Stimulated activated CD4-positive, alpha-beta T cell treated with anti-CD3 and anti-CD28 coated beads, Interleukin-4, amount 100 ng/mL, for 48 hours (primary cell): ENCODE results near the gene FAM107A.

Source experiments
- DNase-seq, 2 donors: peaks; one replicate each; pipeline ENCODE4 v3.0.0-alpha.2; 2020; ENCODE audit warnings: low read depth in 2 of 2

FAM107A gene, protein sequence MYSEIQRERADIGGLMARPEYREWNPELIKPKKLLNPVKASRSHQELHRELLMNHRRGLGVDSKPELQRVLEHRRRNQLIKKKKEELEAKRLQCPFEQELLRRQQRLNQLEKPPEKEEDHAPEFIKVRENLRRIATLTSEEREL

DNA sequence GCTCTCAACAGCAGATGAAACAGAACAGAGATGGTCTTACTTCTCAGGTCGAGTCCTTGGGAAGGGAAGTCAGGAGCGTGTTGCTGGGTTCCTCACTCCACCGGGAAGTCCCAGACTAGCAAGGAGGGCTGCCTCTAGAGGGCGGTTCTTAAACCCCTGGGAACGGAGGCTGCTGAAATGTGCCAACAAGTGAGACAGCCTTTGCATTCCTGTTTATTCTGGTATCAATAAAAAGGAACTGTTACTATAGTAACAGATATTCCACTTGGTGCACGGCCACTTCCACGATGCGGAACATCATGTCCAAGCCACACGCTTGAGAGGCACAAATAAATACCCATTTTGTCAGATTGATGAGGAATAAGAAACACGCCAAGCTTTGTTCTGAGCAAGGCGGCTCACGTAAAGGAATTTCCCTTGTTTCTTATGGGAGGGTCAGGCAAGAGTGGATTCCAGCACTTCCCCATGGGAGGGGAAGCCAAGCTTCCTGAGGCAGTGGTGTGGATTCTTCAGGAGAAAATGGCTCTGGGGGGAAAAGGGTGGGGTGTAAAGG is at the start of gene FAM107A:
Gene FAM107A, minus strand, starts transcription at position 123 of the 553 bp plus-strand sequence. CDS start 7,531 bp downstream, outside the sequence.
- no peak for DNase-seq

DNA sequence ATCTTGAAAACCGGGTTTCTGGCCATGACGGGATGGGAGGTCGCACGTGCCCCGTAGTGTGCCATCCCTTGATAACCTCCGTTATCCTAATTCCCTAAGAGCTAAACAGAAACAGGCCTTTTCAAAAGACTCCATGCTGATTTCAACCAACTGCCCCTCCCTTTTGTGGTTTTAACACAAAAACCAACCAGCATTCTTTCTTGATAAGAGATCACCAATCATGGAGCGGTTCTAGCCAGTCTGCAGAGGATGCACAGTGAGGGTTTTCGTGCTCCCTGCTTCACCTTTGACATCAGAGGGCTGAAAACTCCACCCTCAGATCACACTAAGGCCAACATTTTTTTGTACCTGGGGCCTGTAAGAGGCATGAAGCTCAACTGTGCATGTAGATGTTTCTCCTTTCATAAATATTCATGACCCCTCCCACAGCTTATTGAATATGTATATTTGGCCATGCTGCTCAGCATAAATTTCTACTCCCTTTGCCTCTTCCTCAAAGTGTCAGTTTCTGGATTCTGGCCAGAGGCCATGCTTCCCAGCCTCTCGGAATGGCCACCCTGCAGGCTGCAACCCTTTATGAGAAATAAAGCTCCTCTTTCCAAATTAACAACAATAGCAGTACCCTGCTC is 48.1 kb upstream of the FAM107A start:
- no peak for DNase-seq

DNA sequence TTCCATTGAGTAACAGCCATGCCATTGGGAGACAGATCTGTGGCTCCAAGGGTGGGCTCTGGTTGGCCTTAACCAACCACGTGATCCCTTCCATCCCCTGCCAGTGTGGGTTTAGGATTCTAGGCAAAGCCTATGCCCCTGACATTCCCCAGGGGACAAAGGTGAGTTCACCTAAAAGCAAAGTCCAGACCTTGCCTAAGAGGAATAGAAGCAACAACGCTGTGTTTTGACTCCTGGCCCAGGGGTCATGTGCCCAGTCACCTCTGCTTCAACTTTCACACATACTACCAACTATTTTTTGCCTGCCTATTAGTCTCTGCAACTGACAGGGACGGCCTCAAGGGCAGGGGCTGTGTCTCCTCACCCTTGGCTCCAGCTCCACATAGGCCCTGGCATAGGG is 47.4 kb upstream of the FAM107A start:
- DNase-seq, result no peak

DNA sequence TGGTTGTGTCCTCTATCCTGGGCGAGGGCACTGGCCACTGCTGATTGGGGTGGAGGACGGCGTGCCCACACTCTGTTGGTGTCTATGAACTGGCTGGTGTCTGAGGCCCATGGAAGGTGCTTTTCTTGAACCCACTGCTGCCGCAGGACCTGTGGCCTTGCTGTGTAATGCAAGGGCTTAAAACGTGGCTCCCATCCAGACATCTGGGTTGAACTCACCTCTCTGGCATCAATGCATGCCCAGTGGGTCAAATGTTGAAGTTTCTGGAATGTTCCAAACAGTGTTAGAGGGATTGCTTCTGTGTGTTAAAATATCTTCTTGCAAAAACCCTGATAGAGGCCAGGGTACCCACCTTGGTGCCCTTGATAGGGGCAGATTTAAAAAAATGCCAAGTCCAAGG is 46.8 kb upstream of the FAM107A start:
- no peak for DNase-seq

DNA sequence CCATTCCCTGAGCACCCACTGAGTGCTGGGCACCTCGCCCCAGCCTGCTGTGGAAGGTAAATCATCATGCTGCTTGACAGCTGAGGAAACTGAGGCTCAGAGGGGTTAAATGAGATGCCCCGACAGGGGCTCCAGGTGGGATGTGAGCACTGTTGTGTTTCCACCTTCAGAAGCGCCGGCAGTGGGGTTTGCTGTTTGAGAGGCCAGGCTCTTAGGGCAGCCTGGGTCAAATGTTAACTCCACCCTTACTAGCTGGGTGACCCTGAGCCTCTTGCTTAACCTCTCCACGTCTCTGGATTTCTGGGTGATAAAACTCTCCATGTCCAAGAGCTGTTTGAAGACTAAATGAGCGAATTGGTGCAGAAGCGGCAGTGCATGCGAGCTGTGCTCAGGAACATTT is 46.3 kb upstream of the FAM107A start:
- no peak for DNase-seq

DNA sequence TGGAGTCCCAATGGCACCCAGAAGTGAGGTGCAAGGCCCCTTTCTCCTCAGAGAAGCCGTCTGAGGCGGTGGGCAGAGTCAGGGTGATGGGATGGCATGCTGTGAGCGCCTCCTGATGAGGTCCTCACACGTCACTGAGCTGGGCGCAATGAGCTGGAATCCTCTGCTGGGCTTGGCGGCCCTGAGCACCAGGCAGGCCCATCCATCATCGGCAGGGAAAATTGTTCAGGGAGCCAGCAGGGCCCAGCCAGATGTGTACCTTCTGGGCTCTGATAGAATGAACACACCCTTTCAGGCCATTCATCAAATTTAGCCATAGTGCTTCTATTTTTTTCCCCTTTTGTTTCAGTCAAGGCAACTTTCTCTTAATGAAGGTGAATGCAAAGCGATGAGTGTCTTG is 45.7 kb upstream of the FAM107A start:
- no peak for DNase-seq

DNA sequence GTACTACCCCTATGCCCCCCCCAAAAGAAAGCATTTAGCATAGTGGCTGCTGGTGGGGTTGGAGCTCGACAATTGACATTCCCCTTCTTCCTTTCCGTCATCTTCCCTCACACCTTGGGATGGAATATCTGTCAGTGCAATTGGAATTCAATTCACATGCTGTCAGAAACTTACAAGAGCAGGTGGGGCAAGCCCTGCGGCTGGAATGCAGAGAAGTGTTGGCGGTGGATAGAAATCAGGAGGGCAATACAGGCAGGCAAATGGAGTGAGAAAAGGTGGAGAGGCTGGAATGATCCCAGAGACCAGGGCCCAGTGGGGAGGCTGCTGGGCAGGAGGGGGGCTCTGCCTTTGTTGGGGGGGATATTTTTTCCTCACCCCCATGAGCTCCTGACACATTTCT is 45.2 kb upstream of the FAM107A start:
- no peak for DNase-seq

DNA sequence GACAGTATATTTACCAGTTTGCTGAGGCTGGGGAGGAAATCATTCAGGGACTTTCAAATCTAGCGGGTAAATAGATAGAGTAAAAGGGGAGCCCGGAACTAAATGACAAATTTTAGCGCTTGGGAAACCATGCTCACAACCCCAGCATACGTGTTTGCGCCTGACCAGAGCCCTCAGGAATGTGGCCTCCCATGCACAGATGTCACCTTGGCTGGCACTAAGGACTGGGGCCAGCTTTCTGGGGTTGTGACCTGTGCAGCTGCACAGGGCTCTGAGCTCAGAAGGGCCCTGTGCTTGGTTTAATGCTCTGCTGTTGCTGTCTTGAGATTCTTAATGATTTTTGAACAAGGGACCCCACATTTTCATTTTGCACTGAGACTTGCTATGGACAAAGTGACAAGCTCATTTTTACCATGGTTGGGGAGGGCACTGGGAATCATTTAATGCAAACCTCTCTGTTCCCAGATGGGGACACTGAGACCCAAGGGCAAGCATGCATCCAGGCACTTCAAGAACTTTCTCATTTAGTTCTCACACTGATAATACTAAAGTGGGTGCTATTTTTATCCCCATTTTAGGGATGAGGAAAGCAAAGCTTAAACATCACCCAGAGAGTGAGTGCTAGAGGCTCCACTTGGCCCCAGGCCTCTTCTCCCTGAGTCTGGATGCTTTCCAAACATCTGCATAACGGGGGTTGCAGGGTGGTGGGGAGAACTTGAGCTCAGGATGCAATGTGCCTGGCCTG is 44.1 kb upstream of the FAM107A start:
- DNase-seq, result no peak

DNA sequence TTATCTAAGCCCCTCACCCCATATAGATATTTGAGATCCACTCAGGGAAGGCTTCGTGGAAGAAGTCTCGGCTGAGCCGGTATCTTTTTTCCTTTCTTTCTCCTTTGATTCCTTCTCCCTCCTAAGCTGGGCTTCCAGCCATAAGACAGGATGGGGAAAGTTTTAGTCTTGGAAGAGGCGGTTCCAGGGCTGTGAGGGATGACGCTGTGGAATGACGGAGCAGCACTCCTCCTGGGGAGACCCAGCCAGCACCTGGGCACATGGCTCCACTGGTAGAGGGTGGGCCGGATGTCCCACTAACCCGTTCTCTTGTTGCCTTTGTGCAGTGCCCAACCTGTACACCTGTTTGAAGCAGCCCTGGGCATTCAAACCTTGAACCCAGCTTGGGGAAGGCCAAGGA is 43.2 kb upstream of the FAM107A start:
- DNase-seq, result no peak

DNA sequence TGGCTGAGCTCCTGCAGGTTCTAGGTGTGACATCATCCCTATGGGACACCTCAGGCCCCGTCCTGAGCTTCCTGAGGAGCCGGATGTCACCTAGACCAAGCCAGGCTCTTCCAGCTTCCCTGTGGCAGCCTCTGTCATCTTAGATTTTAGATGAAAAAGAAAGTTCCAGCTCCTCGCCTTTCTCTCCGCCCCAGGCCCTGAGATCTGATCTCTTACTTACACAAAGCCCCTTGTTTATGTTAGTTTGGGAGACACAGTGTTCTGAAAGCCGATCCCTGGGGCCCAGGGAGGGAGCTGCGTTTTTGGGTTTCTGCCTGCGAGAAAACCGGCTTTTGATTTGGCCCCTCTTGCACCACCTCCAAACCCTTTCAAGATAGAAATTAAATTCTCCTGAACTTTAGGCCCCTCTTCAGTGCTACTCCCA is 40.2 kb upstream of the FAM107A start:
- no peak for DNase-seq

DNA sequence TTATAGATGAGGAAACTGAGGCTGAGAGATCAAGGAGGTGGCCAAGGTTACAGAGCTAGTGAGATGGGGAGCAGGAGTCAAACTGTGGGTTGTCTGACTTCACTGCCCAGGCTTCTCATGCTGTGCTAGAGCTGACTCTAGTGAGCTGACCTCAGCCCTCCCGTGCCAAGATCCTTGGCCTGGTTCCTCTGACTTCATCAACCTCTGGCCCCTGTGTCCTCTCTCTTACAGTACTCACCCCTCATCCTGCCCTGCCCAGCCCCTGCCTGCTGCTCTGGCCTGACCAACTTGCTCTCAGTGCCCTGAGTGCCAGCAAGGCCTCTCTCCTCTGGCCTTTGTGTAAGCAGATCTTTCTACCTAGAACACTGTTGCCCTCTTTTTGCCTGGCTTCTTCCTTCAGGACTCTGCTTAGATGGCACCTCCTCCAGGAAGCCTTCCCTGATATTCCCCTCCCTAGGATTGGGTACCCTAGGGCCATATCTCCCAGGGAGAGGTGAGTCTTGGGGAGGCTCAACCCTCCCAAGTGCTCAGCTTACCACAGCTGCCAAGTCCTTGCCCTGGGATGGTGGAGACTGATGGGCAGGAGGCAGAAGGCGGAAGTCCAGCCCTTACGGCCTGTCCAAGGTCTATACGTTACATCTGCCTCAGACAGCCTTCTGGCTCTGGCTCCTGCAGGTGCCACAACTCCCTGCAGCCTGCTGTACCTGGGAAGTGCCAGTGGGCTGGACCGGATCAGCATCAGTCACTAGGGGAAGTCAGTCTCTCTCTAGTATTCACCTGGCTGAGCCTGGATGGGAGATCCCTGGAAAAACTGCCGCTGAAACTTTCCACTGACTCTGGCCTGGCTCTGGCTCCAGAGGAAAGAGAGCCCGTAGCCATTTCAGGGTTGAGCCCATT is 36.3 kb upstream of the FAM107A start:
- no peak for DNase-seq

DNA sequence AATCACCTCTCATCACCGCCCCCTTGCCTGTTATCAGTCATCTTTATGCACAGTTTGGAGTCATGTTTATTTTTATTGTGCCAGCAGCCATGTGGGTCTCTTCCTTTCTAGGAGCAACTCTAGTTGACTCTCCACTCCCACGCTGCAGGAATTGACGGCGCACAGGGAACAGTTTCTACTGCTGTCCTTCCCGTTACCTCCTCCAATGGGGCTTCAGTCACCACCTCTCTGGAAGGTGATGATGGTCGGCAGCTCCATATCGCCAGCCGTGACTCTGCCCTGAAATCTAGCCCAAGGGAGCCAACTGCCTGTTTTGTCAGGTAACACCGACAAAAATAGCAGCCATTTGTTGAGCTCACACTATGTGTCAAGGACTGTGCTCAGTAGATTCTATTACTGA is 35.6 kb upstream of the FAM107A start:
- DNase-seq, result no peak

DNA sequence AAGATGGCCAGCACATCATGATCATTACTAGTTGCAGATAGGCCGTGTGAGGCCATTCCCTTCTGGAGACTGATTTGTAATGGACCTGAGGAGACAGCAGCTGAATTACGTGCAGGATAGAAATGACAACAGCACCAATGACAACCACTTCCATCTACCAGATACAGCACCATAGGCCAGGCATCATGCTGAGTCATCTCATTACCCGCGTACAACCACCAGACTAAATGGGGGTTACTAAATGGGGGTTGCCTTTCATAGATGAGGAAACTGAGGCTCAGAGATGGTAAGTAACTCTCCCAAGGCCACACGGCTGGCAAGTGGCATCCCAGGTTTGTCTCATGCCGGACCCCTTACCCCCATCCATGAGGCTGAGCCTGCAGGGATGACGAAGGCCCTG is 32.8 kb upstream of the FAM107A start:
- no peak for DNase-seq

DNA sequence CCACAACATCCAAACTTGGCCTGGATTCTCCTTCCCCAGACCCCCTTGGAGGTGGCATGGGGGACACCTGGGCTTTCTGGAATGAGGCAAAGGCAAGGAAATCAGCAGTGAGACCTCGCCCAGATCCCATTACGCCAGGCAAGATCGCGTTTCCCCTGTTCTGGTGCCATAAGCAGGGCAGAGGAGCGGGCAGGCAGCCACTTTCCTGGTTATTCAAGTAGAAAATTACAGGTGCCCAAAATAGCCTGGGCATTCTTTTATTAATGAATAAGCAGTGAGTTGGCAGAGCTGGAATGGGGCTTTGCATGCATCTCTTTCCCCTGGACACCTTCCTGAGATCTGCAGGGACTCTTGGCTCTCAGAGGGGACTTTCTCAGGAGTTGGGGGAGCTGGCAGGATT is 31.5 kb upstream of the FAM107A start:
- no peak for DNase-seq

DNA sequence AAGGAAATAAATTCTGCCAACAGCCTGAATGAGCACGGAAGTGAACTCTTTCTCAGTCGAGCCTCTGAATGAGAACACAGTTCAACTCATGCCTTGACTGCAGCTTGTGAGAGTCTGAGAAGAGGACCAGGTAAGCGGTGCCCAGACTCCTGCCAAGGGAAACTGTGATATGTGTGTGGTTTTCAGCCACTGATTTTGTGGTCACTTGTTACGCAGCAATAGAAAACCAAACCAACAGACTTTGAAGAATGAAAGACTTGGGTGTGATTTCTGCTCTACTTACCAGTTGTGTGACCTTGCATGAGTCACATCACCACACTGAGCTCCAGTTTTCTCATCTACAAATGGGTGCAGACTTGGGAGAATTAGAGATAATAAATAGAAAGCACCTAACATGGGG is 30.6 kb upstream of the FAM107A start:
- no peak for DNase-seq

DNA sequence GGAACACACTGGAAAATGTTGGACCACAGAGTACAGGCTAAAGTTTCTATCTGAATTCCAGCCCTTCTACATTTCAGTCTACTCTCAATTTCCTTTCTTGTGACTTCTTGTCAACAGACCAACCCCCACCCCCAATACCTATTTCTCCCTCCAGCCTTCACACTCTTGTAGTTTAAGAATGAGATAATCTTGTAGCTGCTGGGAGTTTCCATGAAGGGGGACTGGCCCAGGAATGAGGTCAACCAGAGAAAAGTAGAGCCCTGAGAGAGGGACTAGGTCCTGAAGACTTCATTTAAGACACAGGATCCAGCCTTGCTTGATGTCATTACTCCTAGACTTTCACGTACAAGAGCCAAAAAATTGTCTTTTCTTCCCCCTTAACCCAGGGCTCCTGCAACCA is 29.5 kb upstream of the FAM107A start:
- no peak for DNase-seq

DNA sequence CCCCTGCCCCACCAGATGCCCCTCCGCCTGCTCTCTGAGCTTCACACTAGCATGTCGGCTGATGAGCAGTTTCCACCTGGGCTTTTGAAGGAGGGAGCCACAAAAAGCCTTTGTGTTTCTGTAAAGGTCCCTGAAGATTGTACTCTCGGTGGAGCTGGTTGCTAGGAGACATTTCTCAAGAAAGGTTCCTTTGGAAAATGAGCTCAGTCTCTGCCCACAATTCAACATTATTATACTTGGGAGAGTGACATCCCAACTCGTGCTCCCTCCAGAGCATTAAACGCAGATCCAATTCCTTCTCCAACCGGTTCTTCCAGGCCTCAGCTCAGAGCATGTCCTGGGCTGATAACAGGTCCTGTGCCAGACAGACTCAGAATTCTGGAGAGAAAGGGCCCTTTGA is 26.8 kb upstream of the FAM107A start:
- DNase-seq, result no peak

DNA sequence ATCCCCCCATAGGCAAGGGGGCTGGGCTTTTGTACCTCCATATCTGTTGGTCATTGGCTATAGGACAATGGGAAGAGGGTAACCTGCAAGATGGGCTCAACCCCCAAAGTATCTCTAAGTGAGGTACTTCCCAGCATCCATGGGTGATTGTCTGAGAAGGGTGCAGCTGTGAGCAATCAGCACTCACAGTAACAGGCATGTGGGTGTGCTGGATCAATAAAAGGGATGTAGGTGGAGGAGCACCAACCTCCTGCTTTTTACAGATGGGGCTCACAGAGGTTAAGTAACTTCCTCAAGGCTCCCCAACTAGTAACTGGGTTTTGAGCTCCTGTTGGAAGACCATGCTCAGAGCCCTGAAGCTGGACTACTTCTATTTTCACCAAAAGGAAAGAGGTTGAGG is 26.4 kb upstream of the FAM107A start:
- no peak for DNase-seq

DNA sequence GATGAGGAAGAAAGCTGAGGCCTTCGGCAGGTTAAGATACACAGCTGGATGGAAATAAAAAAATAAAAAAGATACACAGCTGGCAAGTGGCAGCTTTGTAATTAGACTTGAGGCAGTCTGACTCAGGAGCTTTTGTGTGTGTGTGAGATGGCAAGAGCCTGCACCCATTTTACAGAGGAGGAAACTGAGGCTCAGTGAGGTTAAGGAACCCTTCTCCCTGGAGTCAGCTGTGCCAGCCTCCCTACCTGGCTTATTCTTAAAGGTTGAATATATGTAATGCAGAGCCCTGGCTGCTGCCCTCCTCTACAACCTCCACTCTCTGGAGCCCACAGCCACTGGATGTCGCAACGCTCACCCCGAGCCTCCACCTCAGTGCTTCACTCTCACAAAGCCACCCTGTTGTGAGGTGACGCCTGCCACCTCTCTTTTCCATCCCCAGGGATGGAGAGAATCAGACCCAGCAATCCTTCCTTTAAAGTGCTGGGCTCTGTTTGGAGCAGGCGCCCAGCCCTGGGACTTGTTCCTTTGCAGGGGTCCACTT is 20.6 kb upstream of the FAM107A start:
- DNase-seq, result no peak

DNA sequence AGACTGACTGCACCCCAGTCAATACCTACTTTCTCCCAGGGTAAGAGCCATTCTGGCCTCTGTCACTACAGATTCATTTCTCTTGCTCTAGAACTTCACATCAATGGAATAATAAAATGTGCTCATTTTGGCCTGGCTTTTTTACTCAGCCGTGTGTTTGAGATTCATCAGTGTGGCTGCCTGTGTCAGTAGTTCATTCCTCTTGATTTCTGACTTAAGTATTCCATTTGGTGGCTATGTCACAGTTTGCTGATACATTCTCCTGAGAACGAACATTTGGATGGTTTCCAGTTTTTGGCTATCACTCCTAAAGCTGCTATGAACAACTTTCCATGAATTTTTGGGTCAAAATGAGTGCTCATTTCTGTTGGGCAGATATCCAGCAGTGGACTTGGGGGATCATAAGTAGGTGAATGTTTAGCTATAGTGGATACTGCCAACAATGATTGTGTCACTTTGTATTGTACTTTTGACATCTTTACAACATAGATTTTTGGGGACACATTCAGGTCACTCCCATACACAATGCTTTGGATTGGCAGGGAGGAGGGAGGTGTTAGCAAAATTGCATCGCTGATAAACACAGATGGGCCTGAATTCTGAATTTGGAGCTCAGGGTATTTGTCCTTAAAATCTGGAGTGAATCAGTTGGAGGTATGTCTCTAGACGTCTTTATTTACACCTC is 19.8 kb upstream of the FAM107A start:
- no peak for DNase-seq

DNA sequence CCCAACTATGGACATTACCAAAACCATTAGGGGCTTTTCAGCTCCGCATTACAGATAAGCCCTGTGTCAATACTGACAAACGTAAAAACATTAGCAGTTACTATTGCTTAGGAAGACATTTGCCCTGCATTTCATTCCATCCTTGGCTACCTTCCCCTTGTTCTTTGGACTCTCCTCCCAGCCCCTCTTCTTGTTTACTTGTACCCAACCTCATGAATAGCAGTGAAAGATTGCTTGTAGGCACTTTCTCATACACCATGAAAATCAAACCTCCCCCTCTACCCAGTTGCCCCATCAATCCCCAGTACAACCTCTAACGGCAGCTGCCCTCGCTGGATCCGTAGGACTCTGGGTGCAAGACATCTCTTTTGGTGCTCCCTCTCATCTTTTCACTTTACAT is 16.9 kb upstream of the FAM107A start:
- no peak for DNase-seq
